ENCODE measurements around the gene PCSK5. TPM values are rescaled to one million over a fixed set of nuclear protein-coding genes. Genes with fewer than 3 reads are reported as not detected.
"Not testable (repeated sequence)": the region's sequence is repeated elsewhere in the genome, so short reads cannot be mapped to it uniquely, and the experiment has no call there.

PCSK5 gene
- total RNA-seq, 2 experiments from 2014 or later: 0.76 TPM; not detected in 1

DNA sequence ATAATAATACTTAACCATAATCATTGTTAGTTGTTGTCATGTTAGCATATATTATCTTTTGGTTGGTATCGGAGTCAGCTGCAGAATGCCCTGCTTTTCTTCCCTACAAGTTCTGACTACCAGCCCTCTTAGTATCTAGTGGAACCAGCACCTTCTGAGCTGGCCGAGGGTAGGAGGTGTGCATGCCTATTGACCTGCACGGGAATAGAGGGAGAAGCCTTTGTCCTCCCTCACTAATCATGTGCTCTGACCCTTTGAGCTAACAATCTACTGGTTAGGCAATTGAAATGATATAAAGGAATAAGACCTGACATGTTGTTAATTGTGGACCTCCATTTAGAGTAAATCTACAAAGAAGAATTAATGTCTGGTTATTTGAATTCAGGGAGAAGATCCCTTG, 4.1 kb downstream of the PCSK5 start:
- Histone ChIP-seq H3K4me1 (ENCODE audit: insufficient read depth, low read length, poor library complexity, severe bottlenecking) (no peaks in the 10 kb centered on the region), H3K79me2 (ENCODE audit: insufficient read depth, low read depth, low read length) (no peaks in the 10 kb centered on the region), H3K4me2 (ENCODE audit: low read length) (no peak overlapping the region), H3K9me3 (ENCODE audit: low read length) (no peaks in the 10 kb centered on the region), H3K4me3 (ENCODE audit: low read depth, low read length, poor library complexity, severe bottlenecking) (no peak overlapping the region), H3K9me2 (ENCODE audit: insufficient read depth, low read length) (no peaks in the 10 kb centered on the region), H3K36me3 (ENCODE audit: insufficient read depth, low read length) (no peaks in the 10 kb centered on the region), H4K20me1 (ENCODE audit: insufficient read depth, low read length) (0 out of 2 replicates have a peak, but pooled peaks cover 4% of the 10 kb centered on the region), H3K27ac (ENCODE audit: low read depth, low read length, poor library complexity, severe bottlenecking) (no peak overlapping the region), H2AFZ (ENCODE audit: low read length) (no peak overlapping the region)
- intact Hi-C loops (cut with micrococcal nuclease; ENCODE audit: unreplicated experiment): no loop called here
- CTCF ChIA-PET (ENCODE audit: unreplicated experiment): no interaction called here
- TF ChIP-seq EZH2phosphoT487 (IDR thresholded peaks at IDR 0.05; ENCODE audit: borderline replicate concordance, low read depth, low read length): no peak
- TF ChIP-seq, protein P1, sequence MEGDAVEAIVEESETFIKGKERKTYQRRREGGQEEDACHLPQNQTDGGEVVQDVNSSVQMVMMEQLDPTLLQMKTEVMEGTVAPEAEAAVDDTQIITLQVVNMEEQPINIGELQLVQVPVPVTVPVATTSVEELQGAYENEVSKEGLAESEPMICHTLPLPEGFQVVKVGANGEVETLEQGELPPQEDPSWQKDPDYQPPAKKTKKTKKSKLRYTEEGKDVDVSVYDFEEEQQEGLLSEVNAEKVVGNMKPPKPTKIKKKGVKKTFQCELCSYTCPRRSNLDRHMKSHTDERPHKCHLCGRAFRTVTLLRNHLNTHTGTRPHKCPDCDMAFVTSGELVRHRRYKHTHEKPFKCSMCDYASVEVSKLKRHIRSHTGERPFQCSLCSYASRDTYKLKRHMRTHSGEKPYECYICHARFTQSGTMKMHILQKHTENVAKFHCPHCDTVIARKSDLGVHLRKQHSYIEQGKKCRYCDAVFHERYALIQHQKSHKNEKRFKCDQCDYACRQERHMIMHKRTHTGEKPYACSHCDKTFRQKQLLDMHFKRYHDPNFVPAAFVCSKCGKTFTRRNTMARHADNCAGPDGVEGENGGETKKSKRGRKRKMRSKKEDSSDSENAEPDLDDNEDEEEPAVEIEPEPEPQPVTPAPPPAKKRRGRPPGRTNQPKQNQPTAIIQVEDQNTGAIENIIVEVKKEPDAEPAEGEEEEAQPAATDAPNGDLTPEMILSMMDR (conservative IDR thresholded peaks at IDR 0.05; ENCODE audit: low read length): no peak
- DNase-seq (ENCODE audit: low spot score): no peak
- no TSS peak for BruUV-seq (replicated peaks)
- POLR2A ChIA-PET: interaction anchor here (0.6 to 1.2 kb wide), 4 partner anchors 12 to 900 kb away, joined by 3 to 5 read pairs (median 4); no protein-coding TSS in a partner anchor

DNA sequence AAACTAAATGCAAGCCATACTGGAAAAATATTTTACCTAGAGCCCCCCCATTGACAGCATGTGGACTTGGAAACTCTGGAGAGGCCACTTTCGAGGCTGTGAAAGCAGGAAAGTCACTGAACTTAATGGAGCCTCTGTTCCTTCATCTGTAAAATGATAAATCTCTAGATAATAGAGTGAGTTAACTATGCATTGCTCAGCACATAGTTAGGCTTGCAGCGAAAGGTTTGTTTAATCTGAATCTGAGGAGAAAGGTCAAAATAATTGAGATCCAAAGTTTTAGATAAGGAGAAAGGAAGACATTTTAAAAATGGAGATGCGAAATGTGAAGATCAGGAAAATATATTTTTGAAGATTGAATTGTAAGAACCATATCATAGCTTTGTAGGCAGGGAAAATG, 4.6 kb downstream of the PCSK5 start:
- no peaks in the 10 kb centered on the region for H3K79me2 ChIP-seq (ENCODE audit: insufficient read depth, low read depth, low read length)
- no TSS peak for BruUV-seq (replicated peaks)
- intact Hi-C loops (cut with micrococcal nuclease; ENCODE audit: unreplicated experiment): no loop called here
- H3K27ac ChIP-seq (ENCODE audit: low read depth, low read length, poor library complexity, severe bottlenecking): no peak overlapping the region
- no peaks in the 10 kb centered on the region for H3K9me3 ChIP-seq (ENCODE audit: low read length)
- TF ChIP-seq, protein P1 (conservative IDR thresholded peaks at IDR 0.05; ENCODE audit: low read length): no peak
- no peak for TF ChIP-seq EZH2phosphoT487 (IDR thresholded peaks at IDR 0.05; ENCODE audit: borderline replicate concordance, low read depth, low read length)
- no peaks in the 10 kb centered on the region for H3K9me2 ChIP-seq (ENCODE audit: insufficient read depth, low read length)
- 0 out of 2 replicates have a peak, but pooled peaks cover 4% of the 10 kb centered on the region for H4K20me1 ChIP-seq (ENCODE audit: insufficient read depth, low read length)
- ChIA-PET POLR2A (interaction anchor here (0.7 to 0.9 kb wide), 2 partner anchors 11 to 382 kb away, joined by 3 to 4 read pairs; no protein-coding TSS in a partner anchor), CTCF (ENCODE audit: unreplicated experiment) (no interaction called here)
- no peaks in the 10 kb centered on the region for H3K36me3 ChIP-seq (ENCODE audit: insufficient read depth, low read length)
- H3K4me3 ChIP-seq (ENCODE audit: low read depth, low read length, poor library complexity, severe bottlenecking): no peak overlapping the region
- H3K4me2 ChIP-seq (ENCODE audit: low read length): no peak overlapping the region
- no peak overlapping the region for H2AFZ ChIP-seq (ENCODE audit: low read length)
- DNase-seq (ENCODE audit: low spot score): no peak
- no peaks in the 10 kb centered on the region for H3K4me1 ChIP-seq (ENCODE audit: insufficient read depth, low read length, poor library complexity, severe bottlenecking)

GRCh38 chr9:75896193-75896592, 5.7 kb downstream of the PCSK5 start:
- no peaks in the 10 kb centered on the region for H3K9me2 ChIP-seq (ENCODE audit: insufficient read depth, low read length)
- H3K4me2 ChIP-seq (ENCODE audit: low read length): no peak overlapping the region
- H3K4me1 ChIP-seq (ENCODE audit: insufficient read depth, low read length, poor library complexity, severe bottlenecking): no peaks in the 10 kb centered on the region
- 0 out of 2 replicates have a peak, but pooled peaks cover 4% of the 10 kb centered on the region for H4K20me1 ChIP-seq (ENCODE audit: insufficient read depth, low read length)
- no peaks in the 10 kb centered on the region for H3K36me3 ChIP-seq (ENCODE audit: insufficient read depth, low read length)
- DNase-seq (ENCODE audit: low spot score): no peak
- TF ChIP-seq, protein P1 (conservative IDR thresholded peaks at IDR 0.05; ENCODE audit: low read length): no peak
- TF ChIP-seq EZH2phosphoT487 (IDR thresholded peaks at IDR 0.05; ENCODE audit: borderline replicate concordance, low read depth, low read length): no peak
- H2AFZ ChIP-seq (ENCODE audit: low read length): no peak overlapping the region
- no peak overlapping the region for H3K4me3 ChIP-seq (ENCODE audit: low read depth, low read length, poor library complexity, severe bottlenecking)
- H3K9me3 ChIP-seq (ENCODE audit: low read length): no peaks in the 10 kb centered on the region
- H3K79me2 ChIP-seq (ENCODE audit: insufficient read depth, low read depth, low read length): no peaks in the 10 kb centered on the region
- ChIA-PET POLR2A (no interaction called here), CTCF (ENCODE audit: unreplicated experiment) (no interaction called here)
- BruUV-seq (replicated peaks): no TSS peak
- no peak overlapping the region for H3K27ac ChIP-seq (ENCODE audit: low read depth, low read length, poor library complexity, severe bottlenecking)
- intact Hi-C loops (cut with micrococcal nuclease; ENCODE audit: unreplicated experiment): no loop called here

GRCh38 chr9:75900893-75901524, 10.5 kb downstream of the PCSK5 start:
- ChIA-PET CTCF (ENCODE audit: unreplicated experiment) (interaction anchor here (0.6 kb wide), 1 partner anchor 23 kb away, joined by 3 read pairs; no protein-coding TSS in a partner anchor), POLR2A (interaction anchor here (1.0 kb wide), 1 partner anchor 12 kb away, joined by 9 read pairs; no protein-coding TSS in a partner anchor)
- H2AFZ ChIP-seq (ENCODE audit: low read length); DNase-seq (ENCODE audit: low spot score); H3K9me2 ChIP-seq (ENCODE audit: insufficient read depth, low read length); H3K9me3 ChIP-seq (ENCODE audit: low read length); H3K4me2 ChIP-seq (ENCODE audit: low read length); H3K4me3 ChIP-seq (ENCODE audit: low read depth, low read length, poor library complexity, severe bottlenecking); H3K36me3 ChIP-seq (ENCODE audit: insufficient read depth, low read length); H3K27ac ChIP-seq (ENCODE audit: low read depth, low read length, poor library complexity, severe bottlenecking); H3K79me2 ChIP-seq (ENCODE audit: insufficient read depth, low read depth, low read length); intact Hi-C loops (cut with micrococcal nuclease; ENCODE audit: unreplicated experiment); BruUV-seq (replicated peaks); H3K4me1 ChIP-seq (ENCODE audit: insufficient read depth, low read length, poor library complexity, severe bottlenecking); H4K20me1 ChIP-seq (ENCODE audit: insufficient read depth, low read length): not testable (repeated sequence)

Data from OCI-LY7 (cell line).